Peyer's patch (tissue), 4 donors: ENCODE data around the gene SPRR5.

Experiments
- CTCF ChIP-seq, 6 experiments: fragments of 450-650 bp in 4 of 6; fragments of 200-600 bp in 2 of 6; sonication (generic) in 1 of 6; IDR thresholded peaks; one replicate each; pipeline ENCODE4 v1.5.1; 2017 to 2019; ENCODE audit warnings: antibody characterized with exemption in 6 of 6, mild to moderate bottlenecking in 3 of 6, moderate library complexity in 1 of 6
- POLR2A ChIP-seq, 2 donors: fragments of 450-650 bp; IDR thresholded peaks; one replicate each; pipeline ENCODE4 v1.5.1; 2017; ENCODE audit warnings: antibody characterized with exemption in 2 of 2, mild to moderate bottlenecking in 2 of 2, moderate library complexity in 2 of 2

GRCh38 chr1:152986578-152986977 is 39.6 kb downstream of the SPRR5 start:
- TF ChIP-seq CTCF (IDR thresholded peaks at IDR 0.05) (no peak), POLR2A (IDR thresholded peaks at IDR 0.05) (no peak)
